ENCODE measurements around the gene LTBP4.

The LTBP4 gene

GRCh38 chr19:40598121-40598917 is 2.9 kb upstream of the LTBP4 start:
- H3K9ac ChIP-seq (ENCODE audit: low read depth, low read length) = no peak overlapping the region
- no peaks in the 10 kb centered on the region for H3K9me3 ChIP-seq (ENCODE audit: insufficient read depth, low read length, severe bottlenecking)
- ATAC-seq (ENCODE audit: insufficient read depth, low read depth) = peak; percentile 84
- peaks cover 27% of the 10 kb centered on the region for H3K4me1 ChIP-seq (ENCODE audit: insufficient read depth, low read length)
- H3K4me3 ChIP-seq (ENCODE audit: low read depth in 1 of 2, low read length in 2 of 2) = no peak overlapping the region
- no peak for TF ChIP-seq EZH2 (IDR thresholded peaks at IDR 0.05; ENCODE audit: borderline replicate concordance, low read depth, low read length, severe bottlenecking)
- TF ChIP-seq, protein P1, sequence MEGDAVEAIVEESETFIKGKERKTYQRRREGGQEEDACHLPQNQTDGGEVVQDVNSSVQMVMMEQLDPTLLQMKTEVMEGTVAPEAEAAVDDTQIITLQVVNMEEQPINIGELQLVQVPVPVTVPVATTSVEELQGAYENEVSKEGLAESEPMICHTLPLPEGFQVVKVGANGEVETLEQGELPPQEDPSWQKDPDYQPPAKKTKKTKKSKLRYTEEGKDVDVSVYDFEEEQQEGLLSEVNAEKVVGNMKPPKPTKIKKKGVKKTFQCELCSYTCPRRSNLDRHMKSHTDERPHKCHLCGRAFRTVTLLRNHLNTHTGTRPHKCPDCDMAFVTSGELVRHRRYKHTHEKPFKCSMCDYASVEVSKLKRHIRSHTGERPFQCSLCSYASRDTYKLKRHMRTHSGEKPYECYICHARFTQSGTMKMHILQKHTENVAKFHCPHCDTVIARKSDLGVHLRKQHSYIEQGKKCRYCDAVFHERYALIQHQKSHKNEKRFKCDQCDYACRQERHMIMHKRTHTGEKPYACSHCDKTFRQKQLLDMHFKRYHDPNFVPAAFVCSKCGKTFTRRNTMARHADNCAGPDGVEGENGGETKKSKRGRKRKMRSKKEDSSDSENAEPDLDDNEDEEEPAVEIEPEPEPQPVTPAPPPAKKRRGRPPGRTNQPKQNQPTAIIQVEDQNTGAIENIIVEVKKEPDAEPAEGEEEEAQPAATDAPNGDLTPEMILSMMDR (IDR thresholded peaks at IDR 0.05; ENCODE audit: borderline replicate concordance, extremely low read depth, low read length, poor library complexity, severe bottlenecking) = peak; percentile 98
- H2AFZ ChIP-seq (ENCODE audit: low read depth, low read length) = peak overlapping the region; percentile 1; the same call in 1 of the 2 replicates
- peak; percentile 83 for DNase-seq
- no peaks in the 10 kb centered on the region for H3K36me3 ChIP-seq (ENCODE audit: insufficient read depth, low read length)
- peak overlapping the region; percentile 36 for H3K4me2 ChIP-seq (ENCODE audit: insufficient read depth, low read length)
- no peak overlapping the region for H3K27ac ChIP-seq (ENCODE audit: low read length)
- no peaks in the 10 kb centered on the region; the same call in 1 of the 2 replicates for H4K20me1 ChIP-seq (ENCODE audit: insufficient read depth, low read length)
- H3K27me3 ChIP-seq (ENCODE audit: insufficient read depth, low read length, poor library complexity) = peaks cover 11% of the 10 kb centered on the region
- H3K79me2 ChIP-seq (ENCODE audit: insufficient read depth, low read length) = no peaks in the 10 kb centered on the region

- Histone ChIP-seq H3K4me1 (ENCODE audit: insufficient read depth, low read length) (peaks cover 32% of the 10 kb centered on the region), H3K27me3 (ENCODE audit: insufficient read depth, low read length, poor library complexity) (peaks cover 11% of the 10 kb centered on the region), H3K27ac (ENCODE audit: low read length) (no peak overlapping the region), H3K4me3 (ENCODE audit: low read depth in 1 of 2, low read length in 2 of 2) (no peak overlapping the region), H3K9me3 (ENCODE audit: insufficient read depth, low read length, severe bottlenecking) (no peaks in the 10 kb centered on the region), H3K36me3 (ENCODE audit: insufficient read depth, low read length) (no peaks in the 10 kb centered on the region), H3K4me2 (ENCODE audit: insufficient read depth, low read length) (peak overlapping the region; percentile 3; the same call in 1 of the 2 replicates), H2AFZ (ENCODE audit: low read depth, low read length) (no peak overlapping the region), H3K79me2 (ENCODE audit: insufficient read depth, low read length) (no peaks in the 10 kb centered on the region), H3K9ac (ENCODE audit: low read depth, low read length) (no peak overlapping the region), H4K20me1 (ENCODE audit: insufficient read depth, low read length) (no peaks in the 10 kb centered on the region; the same call in 1 of the 2 replicates)
- no peak for DNase-seq
- TF ChIP-seq, protein P1 (IDR thresholded peaks at IDR 0.05; ENCODE audit: borderline replicate concordance, extremely low read depth, low read length, poor library complexity, severe bottlenecking) = no peak
- TF ChIP-seq EZH2 (IDR thresholded peaks at IDR 0.05; ENCODE audit: borderline replicate concordance, low read depth, low read length, severe bottlenecking) = no peak
- no peak for ATAC-seq (ENCODE audit: insufficient read depth, low read depth)
Measured at GRCh38 chr19:40598918-40599307, 2.3 kb upstream of the LTBP4 start.

DNA sequence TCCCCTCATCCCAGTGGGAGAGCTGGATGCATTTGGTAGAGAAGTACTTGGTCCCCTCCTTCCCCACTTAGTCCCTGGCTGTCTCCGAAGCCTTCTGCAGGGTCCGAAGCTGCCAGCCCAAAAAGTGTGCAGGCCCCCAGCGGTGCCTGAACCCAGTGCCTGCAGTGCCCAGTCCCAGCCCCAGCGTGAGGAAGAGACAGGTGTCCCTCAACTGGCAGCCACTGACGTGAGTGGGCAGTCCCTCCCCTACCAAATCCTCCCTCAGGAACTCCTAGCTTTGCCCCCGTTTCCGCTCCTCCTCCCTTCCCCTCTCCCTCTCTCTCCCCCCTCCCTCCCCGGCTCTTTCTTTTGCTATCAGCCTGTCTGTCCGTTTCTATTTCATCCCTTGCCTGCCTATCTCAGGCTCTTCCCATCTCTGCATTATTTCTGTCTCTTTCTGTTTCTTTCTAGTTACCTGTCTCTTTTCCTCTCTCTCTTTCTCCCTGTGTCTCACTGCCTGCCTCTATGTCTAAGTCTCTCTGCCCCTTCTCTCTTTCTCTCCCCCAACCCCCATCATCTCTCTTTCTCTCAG is 1.8 kb upstream of the LTBP4 start:
- no peak for TF ChIP-seq EZH2 (IDR thresholded peaks at IDR 0.05; ENCODE audit: borderline replicate concordance, low read depth, low read length, severe bottlenecking)
- TF ChIP-seq, protein P1 (IDR thresholded peaks at IDR 0.05; ENCODE audit: borderline replicate concordance, extremely low read depth, low read length, poor library complexity, severe bottlenecking) = no peak
- no peak overlapping the region; the same call in 1 of the 2 replicates for H2AFZ ChIP-seq (ENCODE audit: low read depth, low read length)
- H3K9me3 ChIP-seq (ENCODE audit: insufficient read depth, low read length, severe bottlenecking) = no peaks in the 10 kb centered on the region
- peaks cover 11% of the 10 kb centered on the region for H3K27me3 ChIP-seq (ENCODE audit: insufficient read depth, low read length, poor library complexity)
- H3K4me2 ChIP-seq (ENCODE audit: insufficient read depth, low read length) = peak overlapping the region; percentile 3; the same call in 1 of the 2 replicates
- no peaks in the 10 kb centered on the region for H3K36me3 ChIP-seq (ENCODE audit: insufficient read depth, low read length)
- peaks cover 37% of the 10 kb centered on the region for H3K4me1 ChIP-seq (ENCODE audit: insufficient read depth, low read length)
- H3K79me2 ChIP-seq (ENCODE audit: insufficient read depth, low read length) = no peaks in the 10 kb centered on the region
- H3K4me3 ChIP-seq (ENCODE audit: low read depth in 1 of 2, low read length in 2 of 2) = no peak overlapping the region
- H3K27ac ChIP-seq (ENCODE audit: low read length) = no peak overlapping the region
- ATAC-seq (ENCODE audit: insufficient read depth, low read depth) (no peak), DNase-seq (peak; percentile 51)
- H4K20me1 ChIP-seq (ENCODE audit: insufficient read depth, low read length) = no peaks in the 10 kb centered on the region; the same call in 1 of the 2 replicates
- no peak overlapping the region for H3K9ac ChIP-seq (ENCODE audit: low read depth, low read length)
